Stimulated activated CD8-positive, alpha-beta memory T cell treated with anti-CD3 and anti-CD28 coated beads, Interleukin-4, amount 100 ng/mL, for 1 hour (primary cell): ENCODE data around the gene SLC51A.
A peak's percentile ranks its signal among the peaks of the same experiment; 100 is the strongest.

Source experiments
- DNase-seq, 2 donors: peaks; one replicate each; pipeline ENCODE4 v3.0.0-alpha.2; 2020; ENCODE audit warnings: low read depth in 2 of 2, low spot score in 1 of 2

Gene SLC51A

GRCh38 chr3:196214783-196215441, 1.4 kb upstream of the SLC51A start:
- no peak for DNase-seq

GRCh38 chr3:196215493-196216020, 777 bp upstream of the SLC51A start:
- DNase-seq = no peak

GRCh38 chr3:196216681-196217211, 412 bp downstream of the SLC51A start:
- no peak for DNase-seq

GRCh38 chr3:196217307-196218154, 1.2 kb downstream of the SLC51A start:
- no peak for DNase-seq

- no peak for DNase-seq
Observed at GRCh38 chr3:196218155-196218712, 1.9 kb downstream of the SLC51A start.

GRCh38 chr3:196219194-196219969, 3.0 kb downstream of the SLC51A start:
- DNase-seq = peak; percentile 34 to 41

- no peak for DNase-seq
Observed at GRCh38 chr3:196219970-196220311, 3.6 kb downstream of the SLC51A start.

GRCh38 chr3:196220587-196220986, 4.3 kb downstream of the SLC51A start:
- DNase-seq = no peak

GRCh38 chr3:196220991-196221390, 4.7 kb downstream of the SLC51A start:
- DNase-seq = no peak

GRCh38 chr3:196222876-196223595, 6.7 kb downstream of the SLC51A start:
- no peak for DNase-seq

- no peak for DNase-seq
Observed at GRCh38 chr3:196225086-196225485, 8.8 kb downstream of the SLC51A start.

- DNase-seq = no peak
Observed at GRCh38 chr3:196225763-196226364, 9.5 kb downstream of the SLC51A start.

GRCh38 chr3:196227121-196227561, 10.8 kb downstream of the SLC51A start:
- no peak for DNase-seq

GRCh38 chr3:196227629-196228493, 11.5 kb downstream of the SLC51A start:
- DNase-seq = no peak

- no peak for DNase-seq
Observed at GRCh38 chr3:196232154-196232881, 16.0 kb downstream of the SLC51A start.

GRCh38 chr3:196232882-196233251, 16.5 kb downstream of the SLC51A start:
- DNase-seq = no peak

- no peak for DNase-seq
Observed at GRCh38 chr3:196235452-196236122, 19.3 kb downstream of the SLC51A start.

- DNase-seq = no peak
Observed at GRCh38 chr3:196236223-196236622, 19.9 kb downstream of the SLC51A start.
